ENCODE data around the gene PPP4R4.

Gene PPP4R4

DNA sequence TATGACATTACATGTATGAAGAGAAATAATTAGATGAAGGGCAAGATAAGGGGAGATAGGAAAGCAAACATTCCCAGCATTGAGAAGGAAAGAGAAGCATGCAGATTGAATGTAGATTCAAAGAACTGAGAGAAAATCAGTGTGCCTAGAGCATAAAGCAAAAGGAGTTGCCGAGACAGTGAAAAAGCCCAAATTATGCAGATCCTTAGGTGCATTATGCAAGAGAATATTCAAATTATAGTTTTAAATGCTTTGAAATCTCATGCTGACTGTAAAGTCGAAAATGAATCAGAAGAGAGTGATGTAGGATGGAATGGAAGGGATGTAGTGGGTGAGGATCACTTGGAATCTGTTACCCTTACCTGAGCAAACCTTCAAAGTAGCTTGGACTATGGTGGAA is 49.9 kb downstream of the PPP4R4 start:
- TF ChIP-seq CTCF (IDR thresholded peaks at IDR 0.05; ENCODE audit: low read depth, low read length) = no peak
- no peaks in the 10 kb centered on the region for H3K9me3 ChIP-seq
- 0 out of 2 replicates have a peak, but pooled peaks cover 2% of the 10 kb centered on the region for H3K27me3 ChIP-seq
- H3K36me3 ChIP-seq = no peaks in the 10 kb centered on the region
- no peak for DNase-seq
- no peaks in the 10 kb centered on the region; the same call in 1 of the 2 replicates for H3K4me1 ChIP-seq
- H3K4me3 ChIP-seq (ENCODE audit: low read depth, low read length) = no peak overlapping the region

DNA sequence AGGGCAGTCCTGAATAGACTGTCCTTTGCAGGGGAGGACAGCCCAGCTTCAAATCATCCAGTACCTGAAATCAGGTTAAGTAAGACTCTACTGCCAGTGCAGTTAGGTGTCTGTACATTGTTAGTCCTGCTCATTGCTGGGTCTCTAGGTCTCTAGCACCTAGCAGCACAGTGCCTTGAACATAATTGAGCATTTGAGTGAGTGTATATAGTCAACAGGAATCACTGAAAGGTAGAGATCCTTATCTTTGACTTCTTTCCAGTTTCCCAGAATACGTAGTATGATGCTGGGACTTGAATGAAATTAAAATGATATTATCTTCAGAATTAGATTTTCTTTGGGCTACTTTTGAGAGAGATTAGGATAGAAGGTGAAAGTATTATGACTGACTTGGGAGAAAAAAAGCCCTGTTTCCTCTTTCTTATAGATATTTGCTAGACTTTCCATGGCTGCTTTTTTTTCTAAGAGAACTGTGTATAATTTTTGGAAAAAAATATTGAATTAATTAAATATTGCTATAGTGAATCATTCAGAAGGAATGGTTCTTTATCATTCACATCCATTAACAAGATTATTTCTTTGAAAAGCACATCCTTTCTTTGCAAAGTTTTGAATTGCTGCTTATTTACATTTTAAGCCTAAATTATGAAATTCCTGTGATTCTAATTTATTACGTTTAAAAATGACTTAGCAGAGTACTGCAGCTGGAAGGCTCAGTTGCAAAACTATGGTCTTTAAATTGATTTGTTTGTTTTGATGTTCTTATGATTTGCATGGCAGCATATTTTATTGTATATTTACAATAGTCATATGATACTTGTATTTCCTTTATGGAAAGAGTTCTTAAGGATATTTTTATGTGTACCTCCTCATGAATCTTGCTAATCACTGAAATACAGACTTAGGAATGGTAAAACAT is 51.6 kb downstream of the PPP4R4 start:
- no peaks in the 10 kb centered on the region for H3K36me3 ChIP-seq
- H3K9me3 ChIP-seq = no peaks in the 10 kb centered on the region
- H3K4me3 ChIP-seq (ENCODE audit: low read depth, low read length) = no peak overlapping the region
- H3K4me1 ChIP-seq = no peaks in the 10 kb centered on the region; the same call in 1 of the 2 replicates
- H3K27me3 ChIP-seq = no peaks in the 10 kb centered on the region
- TF ChIP-seq CTCF (IDR thresholded peaks at IDR 0.05; ENCODE audit: low read depth, low read length) = no peak
- DNase-seq = no peak

DNA sequence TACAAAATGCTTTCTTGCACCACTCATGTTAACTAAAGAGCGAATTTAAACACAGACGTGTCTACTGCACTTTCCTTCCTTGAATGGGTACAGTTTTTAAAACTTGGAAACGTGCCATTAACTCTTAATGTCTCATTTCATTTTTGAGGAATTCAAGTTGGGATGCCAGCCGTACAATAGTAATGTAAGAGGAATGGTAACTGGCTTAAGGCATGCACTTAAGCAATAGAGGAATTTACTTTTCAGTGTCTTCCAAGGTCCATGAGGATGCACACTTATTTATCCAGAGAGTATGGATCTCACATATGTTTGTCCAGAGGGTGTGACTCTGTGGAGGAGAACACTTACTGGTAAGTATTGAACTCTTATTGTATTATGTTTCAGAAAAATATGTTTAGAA is 52.9 kb downstream of the PPP4R4 start:
- no peak for TF ChIP-seq CTCF (IDR thresholded peaks at IDR 0.05; ENCODE audit: low read depth, low read length)
- no peaks in the 10 kb centered on the region; the same call in 1 of the 2 replicates for H3K4me1 ChIP-seq
- H3K9me3 ChIP-seq = no peaks in the 10 kb centered on the region
- H3K36me3 ChIP-seq = no peaks in the 10 kb centered on the region
- DNase-seq = no peak
- H3K4me3 ChIP-seq (ENCODE audit: low read depth, low read length) = no peak overlapping the region
- no peaks in the 10 kb centered on the region for H3K27me3 ChIP-seq

GRCh38 chr14:94237046-94237445 is 62.9 kb downstream of the PPP4R4 start:
- H3K27me3 ChIP-seq = peaks cover 12% of the 10 kb centered on the region
- no peak for DNase-seq
- no peak overlapping the region for H3K4me3 ChIP-seq (ENCODE audit: low read depth, low read length)
- H3K4me1 ChIP-seq = no peaks in the 10 kb centered on the region
- no peaks in the 10 kb centered on the region for H3K36me3 ChIP-seq
- H3K9me3 ChIP-seq = no peaks in the 10 kb centered on the region
- TF ChIP-seq CTCF (IDR thresholded peaks at IDR 0.05; ENCODE audit: low read depth, low read length) = no peak

DNA sequence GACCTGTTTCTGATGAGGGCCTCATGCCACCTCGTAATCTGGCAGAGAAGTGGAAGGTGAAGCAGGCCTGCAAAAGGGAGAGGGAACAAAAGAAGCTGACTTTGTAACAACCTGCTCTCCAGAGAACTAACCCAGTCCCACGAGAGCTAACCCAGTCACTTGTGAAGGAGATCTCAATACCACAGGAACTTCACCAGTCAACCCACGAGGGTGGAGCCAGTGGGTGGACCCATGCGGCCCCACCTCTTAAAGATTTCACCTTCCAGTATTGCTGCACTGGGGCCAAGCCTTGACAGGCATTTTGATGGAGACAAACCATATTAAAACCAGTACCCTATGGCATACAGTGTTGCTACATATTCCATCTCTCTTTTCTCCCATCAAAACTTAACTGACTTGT is 63.9 kb downstream of the PPP4R4 start:
- no peak for DNase-seq
- Histone ChIP-seq H3K36me3 (no peaks in the 10 kb centered on the region), H3K4me3 (ENCODE audit: low read depth, low read length) (no peak overlapping the region), H3K4me1 (no peaks in the 10 kb centered on the region), H3K27me3 (peaks cover 20% of the 10 kb centered on the region), H3K9me3 (no peaks in the 10 kb centered on the region)
- no peak for TF ChIP-seq CTCF (IDR thresholded peaks at IDR 0.05; ENCODE audit: low read depth, low read length)

DNA sequence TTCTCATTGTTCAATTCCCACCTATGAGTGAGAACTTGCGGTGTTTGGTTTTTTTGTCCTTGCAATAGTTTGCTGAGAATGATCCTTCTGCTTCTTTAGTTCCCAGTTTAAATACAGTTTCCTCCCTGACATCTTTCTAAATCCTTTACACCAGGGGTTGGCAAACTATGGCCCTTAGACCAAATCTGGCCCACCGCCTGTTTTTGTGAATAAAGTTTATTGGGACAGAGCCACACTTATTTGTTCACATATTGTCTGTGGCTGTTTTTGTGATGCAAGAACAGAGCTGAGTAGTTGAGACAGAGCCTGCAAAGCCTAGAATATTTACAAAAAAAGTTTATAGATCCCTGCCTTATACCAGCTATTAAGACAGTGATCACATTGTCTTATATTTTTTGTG is 65.3 kb downstream of the PPP4R4 start:
- no peak for DNase-seq
- TF ChIP-seq CTCF (IDR thresholded peaks at IDR 0.05; ENCODE audit: low read depth, low read length) = no peak
- H3K4me1 ChIP-seq = no peaks in the 10 kb centered on the region
- H3K27me3 ChIP-seq = peaks cover 21% of the 10 kb centered on the region
- H3K36me3 ChIP-seq = no peaks in the 10 kb centered on the region
- H3K4me3 ChIP-seq (ENCODE audit: low read depth, low read length) = no peak overlapping the region
- H3K9me3 ChIP-seq = no peaks in the 10 kb centered on the region

All from BE2C (cell line).